ENCODE results near the gene CIBAR2. TPM values are rescaled to one million over a fixed set of nuclear protein-coding genes. Genes with fewer than 3 reads are reported as not detected.
A peak's percentile ranks its signal among the peaks of the same experiment; 100 is the strongest.

Gene CIBAR2
- total and polyA plus RNA-seq, 10 donors: 0.13 to 2.4 (median 0.35) TPM; not detected in 3

DNA sequence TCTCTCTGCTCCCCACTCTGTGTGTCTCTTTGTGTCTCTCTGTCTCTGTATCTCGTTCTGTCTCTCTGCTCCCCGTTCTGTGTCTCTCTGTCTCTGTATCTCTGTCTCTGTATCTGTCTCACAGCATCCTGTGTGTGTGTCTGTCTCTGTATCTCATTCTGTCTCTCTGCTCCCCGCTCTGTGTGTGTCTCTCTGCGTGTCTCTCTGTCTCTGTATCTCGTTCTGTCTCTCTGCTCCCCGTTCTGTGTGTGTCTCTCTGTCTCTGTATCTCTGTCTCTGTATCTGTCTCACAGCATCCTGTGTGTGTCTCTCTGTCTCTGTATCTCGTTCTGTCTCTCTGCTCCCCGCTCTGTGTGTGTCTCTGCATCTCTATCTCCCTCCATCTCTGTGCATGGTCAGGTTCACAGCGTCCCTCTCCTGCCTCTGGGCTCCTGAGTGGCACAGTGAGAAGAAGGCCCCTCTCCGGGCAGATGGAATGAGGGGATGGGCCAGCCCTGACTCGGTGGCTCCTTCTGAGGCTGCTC lies 38.9 kb upstream of the CIBAR2 start:
- no peaks in the 10 kb centered on the region for H3K36me3 ChIP-seq
- peaks cover 4 to 38% (median 24%) of the 10 kb centered on the region in 6 donors for H3K4me1 ChIP-seq
- H3K4me3 ChIP-seq: no peak overlapping the region
- no peaks in the 10 kb centered on the region for H3K27me3 ChIP-seq (replicated peaks in 1 of 7)
- peak overlapping the region in 5 of 8 donors; percentile 41 to 63 (median 63) for H3K27ac ChIP-seq
- WGBS, 5 donors: 73 to 82% (median 79%) methylated on average over 9 to 11 of the region's 11 CpGs
- DNase-seq: no peak
- TF ChIP-seq POLR2A (IDR thresholded peaks at IDR 0.05) (no peak), POLR2AphosphoS5 (IDR thresholded peaks at IDR 0.05) (no peak)
- TF ChIP-seq, protein P1, sequence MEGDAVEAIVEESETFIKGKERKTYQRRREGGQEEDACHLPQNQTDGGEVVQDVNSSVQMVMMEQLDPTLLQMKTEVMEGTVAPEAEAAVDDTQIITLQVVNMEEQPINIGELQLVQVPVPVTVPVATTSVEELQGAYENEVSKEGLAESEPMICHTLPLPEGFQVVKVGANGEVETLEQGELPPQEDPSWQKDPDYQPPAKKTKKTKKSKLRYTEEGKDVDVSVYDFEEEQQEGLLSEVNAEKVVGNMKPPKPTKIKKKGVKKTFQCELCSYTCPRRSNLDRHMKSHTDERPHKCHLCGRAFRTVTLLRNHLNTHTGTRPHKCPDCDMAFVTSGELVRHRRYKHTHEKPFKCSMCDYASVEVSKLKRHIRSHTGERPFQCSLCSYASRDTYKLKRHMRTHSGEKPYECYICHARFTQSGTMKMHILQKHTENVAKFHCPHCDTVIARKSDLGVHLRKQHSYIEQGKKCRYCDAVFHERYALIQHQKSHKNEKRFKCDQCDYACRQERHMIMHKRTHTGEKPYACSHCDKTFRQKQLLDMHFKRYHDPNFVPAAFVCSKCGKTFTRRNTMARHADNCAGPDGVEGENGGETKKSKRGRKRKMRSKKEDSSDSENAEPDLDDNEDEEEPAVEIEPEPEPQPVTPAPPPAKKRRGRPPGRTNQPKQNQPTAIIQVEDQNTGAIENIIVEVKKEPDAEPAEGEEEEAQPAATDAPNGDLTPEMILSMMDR (IDR thresholded peaks at IDR 0.05 in 8 of 11, conservative IDR thresholded peaks at IDR 0.05 in 3 of 11): no peak
- intact Hi-C loops (cut with DNase I; ENCODE audit: low total_unique reads): no loop called here
- H3K9me3 ChIP-seq: no peaks in the 10 kb centered on the region

DNA sequence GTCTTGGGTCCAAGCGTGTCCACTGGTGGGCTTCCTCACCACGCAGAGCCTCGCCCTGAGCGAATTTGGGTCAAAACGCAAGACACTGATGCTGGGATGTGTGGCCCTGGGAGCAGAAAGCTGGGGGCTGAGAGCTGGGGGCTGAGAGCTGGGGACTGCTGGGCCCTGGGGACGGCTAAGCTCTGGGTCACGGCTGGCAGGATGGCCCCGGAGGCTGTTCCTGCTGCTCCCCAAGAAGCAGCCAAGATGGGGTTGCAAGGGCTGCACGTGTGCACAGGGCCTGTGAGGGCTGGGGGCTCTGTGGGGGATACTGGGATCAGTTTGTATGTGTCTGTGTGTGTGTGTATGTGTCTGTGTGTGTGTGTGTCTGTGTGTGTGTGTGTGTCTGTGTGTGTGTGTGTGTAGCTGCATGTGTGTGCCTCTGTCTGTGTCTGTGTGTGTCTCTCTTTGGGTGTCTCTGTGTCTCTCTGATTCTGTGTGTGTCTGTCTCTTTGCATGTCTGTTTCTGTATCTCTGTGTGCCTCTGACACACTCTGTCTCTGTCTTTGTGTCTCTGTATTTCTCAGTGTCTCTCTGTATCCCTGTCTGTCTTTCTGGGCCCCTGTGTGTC lies 38.2 kb upstream of the CIBAR2 start:
- H3K27ac ChIP-seq: no peak overlapping the region
- no peaks in the 10 kb centered on the region for H3K36me3 ChIP-seq
- H3K9me3 ChIP-seq: no peaks in the 10 kb centered on the region
- intact Hi-C loops (cut with DNase I; ENCODE audit: low total_unique reads): no loop called here
- H3K4me1 ChIP-seq: peaks cover 4 to 45% (median 27%) of the 10 kb centered on the region in 6 donors
- DNase-seq: no peak
- WGBS, 5 donors: 82 to 95% (median 90%) methylated on average over 9 of the region's 9 CpGs
- TF ChIP-seq POLR2AphosphoS5 (IDR thresholded peaks at IDR 0.05): no peak
- TF ChIP-seq, protein P1 (IDR thresholded peaks at IDR 0.05 in 8 of 11, conservative IDR thresholded peaks at IDR 0.05 in 3 of 11): no peak
- TF ChIP-seq POLR2A (IDR thresholded peaks at IDR 0.05): no peak
- H3K4me3 ChIP-seq: no peak overlapping the region
- H3K27me3 ChIP-seq (replicated peaks in 1 of 7): no peaks in the 10 kb centered on the region

DNA sequence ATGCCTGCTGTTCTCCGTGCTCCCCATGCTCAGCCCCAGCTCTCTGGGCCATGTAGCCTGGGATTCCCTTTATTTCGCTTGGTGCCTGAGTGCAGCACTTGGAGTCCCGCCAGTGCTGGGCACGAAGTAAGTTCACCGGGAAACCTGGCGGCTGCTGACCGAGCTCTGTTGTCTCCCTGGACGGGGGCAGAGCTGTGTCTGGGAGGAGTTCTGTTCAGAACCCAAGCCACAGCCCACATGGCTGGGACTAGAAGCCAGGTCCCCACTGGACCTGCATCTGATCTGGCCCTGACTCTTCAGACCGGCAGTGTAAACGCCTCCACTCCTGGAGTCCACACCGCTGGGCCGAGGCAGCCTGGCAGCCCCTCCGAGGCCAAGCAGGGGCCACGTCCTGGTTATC lies 37.5 kb upstream of the CIBAR2 start:
- WGBS, 5 donors: 81 to 95% (median 91%) methylated on average over 8 to 14 of the region's 14 CpGs
- no peak for DNase-seq
- intact Hi-C loops (cut with DNase I; ENCODE audit: low total_unique reads): no loop called here

DNA sequence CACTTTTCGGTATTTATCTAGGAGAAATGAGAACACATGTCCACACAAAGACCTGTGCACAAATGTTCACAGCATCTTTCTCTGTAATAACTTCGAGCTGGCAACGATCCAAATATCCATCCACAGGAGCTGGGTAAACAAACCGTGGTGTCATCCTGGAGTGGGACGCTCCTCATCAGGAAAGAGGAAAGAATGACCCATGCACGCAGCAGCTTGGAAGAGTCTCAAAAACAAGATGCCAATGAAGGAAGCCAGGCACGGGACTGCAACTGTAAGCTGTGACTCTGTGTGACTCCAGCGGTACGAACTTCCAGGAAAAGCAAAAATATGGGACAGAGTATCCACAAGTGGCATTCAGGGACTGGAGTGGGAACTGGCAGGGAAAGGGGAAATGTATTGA lies 36.7 kb upstream of the CIBAR2 start:
- H3K27ac ChIP-seq: no peak overlapping the region
- no peaks in the 10 kb centered on the region for H3K9me3 ChIP-seq
- H3K4me1 ChIP-seq: peaks cover 4 to 60% (median 38%) of the 10 kb centered on the region in 6 donors
- no peaks in the 10 kb centered on the region for H3K27me3 ChIP-seq (replicated peaks in 1 of 7)
- no peaks in the 10 kb centered on the region for H3K36me3 ChIP-seq
- TF ChIP-seq, protein P1 (IDR thresholded peaks at IDR 0.05 in 8 of 11, conservative IDR thresholded peaks at IDR 0.05 in 3 of 11): no peak
- TF ChIP-seq POLR2A (IDR thresholded peaks at IDR 0.05) (no peak), POLR2AphosphoS5 (IDR thresholded peaks at IDR 0.05) (no peak)
- DNase-seq: no peak
- no peak overlapping the region for H3K4me3 ChIP-seq
- intact Hi-C loops (cut with DNase I; ENCODE audit: low total_unique reads): no loop called here
- WGBS, 5 donors: 42 to 71% (median 70%) methylated on average over 9 of the region's 9 CpGs

More for the DNA sequence above, 37.5 kb upstream of the CIBAR2 start:
- TF ChIP-seq POLR2A (IDR thresholded peaks at IDR 0.05): no peak
- TF ChIP-seq, protein P1 (IDR thresholded peaks at IDR 0.05 in 8 of 11, conservative IDR thresholded peaks at IDR 0.05 in 3 of 11): no peak
- no peak for TF ChIP-seq POLR2AphosphoS5 (IDR thresholded peaks at IDR 0.05)
- peaks cover 4 to 52% (median 32%) of the 10 kb centered on the region in 6 donors for H3K4me1 ChIP-seq
- H3K9me3 ChIP-seq: no peaks in the 10 kb centered on the region
- H3K4me3 ChIP-seq: no peak overlapping the region
- no peak overlapping the region for H3K27ac ChIP-seq
- H3K27me3 ChIP-seq (replicated peaks in 1 of 7): no peaks in the 10 kb centered on the region
- no peaks in the 10 kb centered on the region for H3K36me3 ChIP-seq
